Chondrocyte (in vitro differentiated cells): Measurements from ENCODE around the gene E2F4. TPM values are rescaled to one million over a fixed set of nuclear protein-coding genes. Genes with fewer than 3 reads are reported as not detected.

ENCODE experiments used
- DNase-seq: peaks from one replicate; pipeline ENCODE4 v3.0.0; 2021; ENCODE audit warnings: mixed read lengths, low spot score
- H3K27ac Mint-ChIP-seq: one replicate; pipeline ENCODE4 v1.8.0; 2021; ENCODE audit warnings: mild to moderate bottlenecking, moderate library complexity, mixed read lengths; ENCODE audit not compliant: unreplicated experiment
- H3K27me3 Mint-ChIP-seq: 2 replicates; pipeline ENCODE4 v1.8.0; 2021; ENCODE audit warnings: low read depth, mixed read lengths
- H3K36me3 Mint-ChIP-seq: 2 replicates; pipeline ENCODE4 v1.8.0; 2021; ENCODE audit warnings: low read depth, mixed read lengths
- H3K4me1 Mint-ChIP-seq: 2 replicates; pipeline ENCODE4 v1.8.0; 2021; ENCODE audit warnings: low read depth, mild to moderate bottlenecking, mixed read lengths
- H3K4me3 Mint-ChIP-seq: one replicate; pipeline ENCODE4 v1.8.0; 2021; ENCODE audit warnings: mild to moderate bottlenecking, moderate library complexity, mixed read lengths; ENCODE audit not compliant: unreplicated experiment
- H3K9me3 Mint-ChIP-seq: 2 replicates; pipeline ENCODE4 v1.8.0; 2021; ENCODE audit warnings: low read depth, mixed read lengths
- total RNA-seq: library from RNA; stranded (reverse); gene quantifications from 3 replicates; pipeline ENCODE4 v1.2.1, GENCODE V29; 2021
- TF ChIP-seq, protein P1 (sequence below): fragments of 200-600 bp; sonication (generic); IDR thresholded peaks from 2 replicates; pipeline ENCODE4 v1.5.0; 2021; ENCODE audit warnings: antibody characterized with exemption, mild to moderate bottlenecking, moderate library complexity

The E2F4 gene
- total RNA-seq, 1 donor from 2014 or later, result 33.4 TPM

GRCh38 chr16:67184995-67185650 lies 6.8 kb upstream of the E2F4 start:
- H3K27me3 Mint-ChIP-seq, result no peaks in the 10 kb centered on the region
- H3K9me3 Mint-ChIP-seq, result no peaks in the 10 kb centered on the region
- H3K27ac Mint-ChIP-seq, result peak overlapping the region; percentile 80
- no peaks in the 10 kb centered on the region for H3K36me3 Mint-ChIP-seq
- TF ChIP-seq, protein P1, sequence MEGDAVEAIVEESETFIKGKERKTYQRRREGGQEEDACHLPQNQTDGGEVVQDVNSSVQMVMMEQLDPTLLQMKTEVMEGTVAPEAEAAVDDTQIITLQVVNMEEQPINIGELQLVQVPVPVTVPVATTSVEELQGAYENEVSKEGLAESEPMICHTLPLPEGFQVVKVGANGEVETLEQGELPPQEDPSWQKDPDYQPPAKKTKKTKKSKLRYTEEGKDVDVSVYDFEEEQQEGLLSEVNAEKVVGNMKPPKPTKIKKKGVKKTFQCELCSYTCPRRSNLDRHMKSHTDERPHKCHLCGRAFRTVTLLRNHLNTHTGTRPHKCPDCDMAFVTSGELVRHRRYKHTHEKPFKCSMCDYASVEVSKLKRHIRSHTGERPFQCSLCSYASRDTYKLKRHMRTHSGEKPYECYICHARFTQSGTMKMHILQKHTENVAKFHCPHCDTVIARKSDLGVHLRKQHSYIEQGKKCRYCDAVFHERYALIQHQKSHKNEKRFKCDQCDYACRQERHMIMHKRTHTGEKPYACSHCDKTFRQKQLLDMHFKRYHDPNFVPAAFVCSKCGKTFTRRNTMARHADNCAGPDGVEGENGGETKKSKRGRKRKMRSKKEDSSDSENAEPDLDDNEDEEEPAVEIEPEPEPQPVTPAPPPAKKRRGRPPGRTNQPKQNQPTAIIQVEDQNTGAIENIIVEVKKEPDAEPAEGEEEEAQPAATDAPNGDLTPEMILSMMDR, result peak; percentile 91
- no peak for DNase-seq
- H3K4me3 Mint-ChIP-seq, result peak overlapping the region; percentile 74
- H3K4me1 Mint-ChIP-seq, result peaks cover 11% of the 10 kb centered on the region

DNA sequence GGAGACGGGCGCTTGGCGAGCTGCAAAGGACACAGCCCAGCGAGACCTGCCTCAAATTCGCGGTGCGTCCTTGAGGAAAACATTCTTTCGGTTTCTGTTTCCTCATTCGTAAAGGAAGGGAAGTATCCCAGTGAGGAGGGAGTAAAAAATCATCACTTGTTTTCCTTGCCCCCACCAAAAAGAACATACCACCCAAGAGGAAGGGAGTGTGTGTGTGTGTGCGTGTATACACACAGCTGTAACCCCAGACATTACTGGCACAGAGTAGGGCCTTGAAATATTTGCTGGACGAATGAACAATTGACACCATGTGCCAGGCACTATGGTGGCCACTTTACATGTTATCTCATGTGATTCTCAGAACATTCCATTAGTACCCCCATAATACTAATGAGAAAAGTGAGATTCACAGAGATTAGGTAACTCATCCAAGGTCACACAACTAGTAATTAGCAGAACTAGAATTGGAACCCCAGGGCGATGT lies 6.3 kb upstream of the E2F4 start:
- H3K36me3 Mint-ChIP-seq, result no peaks in the 10 kb centered on the region
- TF ChIP-seq, protein P1, result peak; percentile 62
- H3K4me1 Mint-ChIP-seq, result peaks cover 11% of the 10 kb centered on the region
- H3K27ac Mint-ChIP-seq, result no peak overlapping the region
- H3K9me3 Mint-ChIP-seq, result no peaks in the 10 kb centered on the region
- H3K4me3 Mint-ChIP-seq, result no peak overlapping the region
- no peaks in the 10 kb centered on the region for H3K27me3 Mint-ChIP-seq
- no peak for DNase-seq

- TF ChIP-seq, protein P1, result no peak
- DNase-seq, result no peak
- Mint-ChIP-seq H3K27me3 (no peaks in the 10 kb centered on the region), H3K4me3 (no peak overlapping the region), H3K9me3 (no peaks in the 10 kb centered on the region), H3K27ac (no peak overlapping the region), H3K4me1 (peaks cover 15% of the 10 kb centered on the region), H3K36me3 (no peaks in the 10 kb centered on the region)
Observed at GRCh38 chr16:67186550-67186950, 5.4 kb upstream of the E2F4 start.

DNA sequence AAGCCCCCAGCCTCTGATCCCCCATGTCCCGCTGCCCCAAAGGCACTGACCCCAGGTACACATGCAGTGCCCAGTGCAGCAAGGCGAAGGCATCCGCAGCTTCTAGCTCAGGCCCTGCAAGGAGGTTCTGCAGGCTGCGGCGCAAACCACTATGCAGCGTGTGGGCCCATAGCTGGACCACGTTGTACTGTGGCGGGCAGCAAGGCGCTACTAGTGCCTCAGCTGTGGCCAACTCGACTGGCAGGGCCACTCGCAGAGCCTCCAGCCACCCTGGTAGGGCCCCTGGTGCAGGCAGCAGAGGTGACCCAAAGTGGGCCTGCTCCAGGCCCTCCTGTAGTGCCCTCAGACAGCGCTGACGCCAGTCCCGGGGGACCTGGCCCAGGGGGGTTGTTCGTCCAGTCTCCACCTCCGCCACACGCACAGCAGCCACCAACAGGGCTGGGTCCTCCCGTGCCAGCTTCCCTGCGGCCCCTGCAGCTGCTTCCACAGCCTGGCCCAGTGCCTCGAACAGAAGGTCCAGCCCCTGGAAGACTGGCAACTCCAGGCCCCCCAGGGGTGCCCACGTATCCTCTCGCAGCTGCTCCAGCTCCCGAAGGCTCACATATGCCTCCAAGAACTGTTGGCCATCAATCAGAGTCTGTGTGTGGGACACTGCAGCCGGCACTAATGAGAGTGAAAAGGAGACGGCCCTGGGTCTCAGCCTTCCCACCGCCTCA lies 4.6 kb upstream of the E2F4 start:
- DNase-seq, result no peak
- Mint-ChIP-seq H3K9me3 (no peaks in the 10 kb centered on the region), H3K4me1 (peaks cover 19% of the 10 kb centered on the region), H3K27ac (no peak overlapping the region), H3K36me3 (no peaks in the 10 kb centered on the region), H3K27me3 (no peaks in the 10 kb centered on the region), H3K4me3 (no peak overlapping the region)
- TF ChIP-seq, protein P1, result no peak

GRCh38 chr16:67188323-67188722 lies 3.6 kb upstream of the E2F4 start:
- H3K27me3 Mint-ChIP-seq, result no peaks in the 10 kb centered on the region
- TF ChIP-seq, protein P1, result no peak
- no peak for DNase-seq
- no peak overlapping the region for H3K4me3 Mint-ChIP-seq
- no peak overlapping the region for H3K27ac Mint-ChIP-seq
- H3K9me3 Mint-ChIP-seq, result no peaks in the 10 kb centered on the region
- peaks cover 1% of the 10 kb centered on the region for H3K36me3 Mint-ChIP-seq
- peaks cover 28% of the 10 kb centered on the region for H3K4me1 Mint-ChIP-seq
